Posterior vena cava (tissue), 2 donors: ENCODE results near the gene AGPAT3. TPM values are rescaled to one million over a fixed set of nuclear protein-coding genes. Genes with fewer than 3 reads are reported as not detected.
A peak's percentile ranks its signal among the peaks of the same experiment; 100 is the strongest.

Experiments
- DNase-seq: peaks from one replicate; pipeline ENCODE4 v3.0.0-alpha.2; 2020; ENCODE audit warnings: low spot score
- intact Hi-C, 2 donors: fragments of 100-400 bp; cut with DNase I; formaldehyde crosslinking; loops; one replicate each; pipeline versions ENCODE4 v1.14.1 to v1.14.2; 2022 to 2023
- total RNA-seq, 2 donors: library from RNA; stranded (reverse); fragmentation: NEBNext Ultra II Directional; extraction: Animal tissue kit (Norgen Biotek cat#: 25700); gene quantifications; one replicate each; pipeline ENCODE4 v1.2.1, GENCODE V29; 2021
- donor health status: DM: yes; HTN: yes; CAD: no.
- donor health status: DM: yes; HTN: yes; CAD: no.

The AGPAT3 gene
- total RNA-seq, 2 donors from 2014 or later = 35.3 to 43.2 TPM

- DNase-seq = no peak
- intact Hi-C loops = loop anchor here in 1 of 2 donors (5.0 kb wide), 1 partner anchor 1088 kb away; no protein-coding TSS in a partner anchor
These were observed 109.9 kb downstream of the AGPAT3 start for GRCh38 chr21:43974791-43975468.

GRCh38 chr21:43975469-43976098 lies 110.6 kb downstream of the AGPAT3 start:
- intact Hi-C loops = loop anchor here in 1 of 2 donors (5.0 kb wide), 1 partner anchor 1088 kb away; no protein-coding TSS in a partner anchor
- peak; percentile 93 for DNase-seq

DNA sequence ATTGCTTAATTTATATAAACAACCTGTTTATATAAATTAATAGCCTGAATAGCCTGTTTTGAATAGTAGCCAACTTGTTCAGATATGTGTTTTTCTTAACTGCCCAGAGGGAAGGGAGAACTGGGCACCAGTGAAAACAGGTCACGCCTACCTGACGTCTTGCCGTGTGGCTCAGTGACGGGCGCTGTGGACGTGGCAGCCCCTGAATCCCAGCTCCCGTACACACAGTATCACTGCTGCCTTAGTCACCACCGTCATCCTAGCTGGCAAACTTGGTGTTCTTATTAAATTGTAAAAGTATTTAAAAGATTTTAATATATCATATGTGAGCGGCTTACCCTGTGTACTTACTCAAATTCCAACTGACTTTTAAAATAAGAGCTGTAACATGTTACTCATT lies 111.6 kb downstream of the AGPAT3 start:
- DNase-seq = no peak
- intact Hi-C loops = loop anchor here in 1 of 2 donors (5.0 kb wide), 1 partner anchor 1089 kb away; no protein-coding TSS in a partner anchor

GRCh38 chr21:43978060-43978459 lies 113.0 kb downstream of the AGPAT3 start:
- intact Hi-C loops = loop anchor here in 1 of 2 donors (5.0 kb wide), 1 partner anchor 1091 kb away; no protein-coding TSS in a partner anchor
- no peak for DNase-seq

GRCh38 chr21:43979654-43980053 lies 114.6 kb downstream of the AGPAT3 start:
- intact Hi-C loops = loop anchor here (5.0 to 10.0 kb wide), 2 partner anchors 55 to 1092 kb away; no protein-coding TSS in a partner anchor
- DNase-seq = no peak

DNA sequence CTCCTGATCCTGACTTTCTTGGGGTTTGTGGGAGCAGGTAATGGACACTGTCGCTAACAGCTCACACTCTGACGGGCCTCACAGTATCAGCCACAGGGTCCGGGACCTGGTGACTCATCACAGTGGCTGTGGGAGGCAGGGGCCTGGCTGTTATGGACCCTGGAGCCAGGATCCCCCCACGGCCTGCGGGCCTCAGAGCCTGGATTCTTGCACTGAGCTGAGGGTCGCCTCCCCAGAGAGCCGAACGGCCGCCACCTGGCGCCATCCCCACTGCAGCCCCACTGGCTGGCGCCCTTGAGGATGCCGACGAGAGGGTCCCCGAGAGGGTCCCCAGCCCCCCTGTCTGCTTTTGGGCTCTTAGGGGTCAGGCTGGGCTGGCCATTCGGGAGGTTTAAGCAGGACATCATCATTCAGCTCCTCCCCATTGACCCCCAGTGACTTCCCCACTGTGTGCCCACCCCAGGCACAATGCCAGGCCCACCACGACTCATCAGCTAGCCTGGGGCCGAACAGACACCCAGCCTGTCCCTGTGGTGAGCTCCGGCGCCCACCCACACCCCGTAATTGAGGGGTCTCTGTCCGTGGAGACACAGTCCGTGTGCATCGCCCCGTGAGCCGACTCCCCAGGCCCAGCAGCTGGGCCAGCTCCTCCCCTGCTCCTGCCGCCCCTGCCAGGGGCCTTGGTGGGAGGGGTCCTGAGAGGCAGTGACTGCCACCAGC lies 116.3 kb downstream of the AGPAT3 start:
- DNase-seq = no peak
- intact Hi-C loops = loop anchor here in 1 of 2 donors (10.0 kb wide), 1 partner anchor 57 kb away; no protein-coding TSS in a partner anchor

GRCh38 chr21:43981871-43982210 lies 116.8 kb downstream of the AGPAT3 start:
- intact Hi-C loops = loop anchor here in 1 of 2 donors (10.0 kb wide), 1 partner anchor 57 kb away; no protein-coding TSS in a partner anchor

GRCh38 chr21:43982489-43983078 lies 117.6 kb downstream of the AGPAT3 start:
- no peak for DNase-seq
- intact Hi-C loops = loop anchor here in 1 of 2 donors (10.0 kb wide), 1 partner anchor 58 kb away; no protein-coding TSS in a partner anchor

More at GRCh38 chr21:43981871-43982210, 116.8 kb downstream of the AGPAT3 start:
- no peak for DNase-seq

DNA sequence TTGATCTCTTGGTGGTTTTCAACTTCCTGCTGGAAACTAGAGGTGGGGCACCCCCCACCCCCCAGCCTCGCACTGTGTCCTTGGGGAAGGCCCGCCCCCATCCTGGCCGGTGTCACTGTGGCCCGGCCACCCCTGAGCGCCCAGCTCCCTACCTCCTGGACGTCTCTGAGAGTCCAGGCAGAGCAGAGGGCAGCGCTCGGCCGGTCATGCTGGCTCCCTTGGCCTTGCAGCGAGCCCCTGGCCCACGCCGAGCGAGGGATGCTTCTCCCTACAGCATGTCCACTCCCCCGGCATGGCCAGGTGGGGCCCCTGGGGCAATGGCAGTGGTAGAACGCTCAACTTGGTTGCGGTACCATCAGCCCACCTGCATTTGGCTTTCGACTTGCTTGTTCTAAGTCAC lies 118.4 kb downstream of the AGPAT3 start:
- intact Hi-C loops = loop anchor here in 1 of 2 donors (10.0 kb wide), 1 partner anchor 59 kb away; no protein-coding TSS in a partner anchor
- DNase-seq = no peak

DNA sequence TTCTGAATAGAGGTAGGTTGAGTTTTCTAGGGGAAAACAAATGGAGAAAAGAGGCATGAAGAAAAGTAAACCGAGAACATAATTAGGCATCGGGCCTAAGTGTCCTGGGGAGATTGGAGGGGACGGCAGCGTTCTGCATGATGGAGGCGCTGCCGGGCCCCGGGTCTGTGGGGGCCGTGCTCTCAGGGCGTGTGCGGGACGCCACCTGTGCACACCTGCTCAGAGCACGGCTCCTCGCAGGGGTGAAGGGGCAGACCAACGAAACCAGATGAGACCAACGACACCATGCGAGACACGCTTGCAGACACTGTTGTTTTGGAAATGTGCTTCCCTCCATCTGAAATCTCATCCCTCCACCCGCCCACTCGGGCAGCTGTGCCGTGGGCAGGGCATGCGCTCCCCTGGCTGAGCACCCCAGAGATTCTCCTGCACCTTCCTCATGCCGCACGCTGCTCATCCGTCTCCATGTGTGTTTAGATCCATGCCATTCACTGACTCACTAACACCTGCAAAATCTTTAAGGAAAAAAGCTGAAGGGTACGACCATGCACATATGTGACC lies 118.9 kb downstream of the AGPAT3 start:
- DNase-seq = no peak
- intact Hi-C loops = loop anchor here in 1 of 2 donors (10.0 kb wide), 1 partner anchor 59 kb away; no protein-coding TSS in a partner anchor

DNA sequence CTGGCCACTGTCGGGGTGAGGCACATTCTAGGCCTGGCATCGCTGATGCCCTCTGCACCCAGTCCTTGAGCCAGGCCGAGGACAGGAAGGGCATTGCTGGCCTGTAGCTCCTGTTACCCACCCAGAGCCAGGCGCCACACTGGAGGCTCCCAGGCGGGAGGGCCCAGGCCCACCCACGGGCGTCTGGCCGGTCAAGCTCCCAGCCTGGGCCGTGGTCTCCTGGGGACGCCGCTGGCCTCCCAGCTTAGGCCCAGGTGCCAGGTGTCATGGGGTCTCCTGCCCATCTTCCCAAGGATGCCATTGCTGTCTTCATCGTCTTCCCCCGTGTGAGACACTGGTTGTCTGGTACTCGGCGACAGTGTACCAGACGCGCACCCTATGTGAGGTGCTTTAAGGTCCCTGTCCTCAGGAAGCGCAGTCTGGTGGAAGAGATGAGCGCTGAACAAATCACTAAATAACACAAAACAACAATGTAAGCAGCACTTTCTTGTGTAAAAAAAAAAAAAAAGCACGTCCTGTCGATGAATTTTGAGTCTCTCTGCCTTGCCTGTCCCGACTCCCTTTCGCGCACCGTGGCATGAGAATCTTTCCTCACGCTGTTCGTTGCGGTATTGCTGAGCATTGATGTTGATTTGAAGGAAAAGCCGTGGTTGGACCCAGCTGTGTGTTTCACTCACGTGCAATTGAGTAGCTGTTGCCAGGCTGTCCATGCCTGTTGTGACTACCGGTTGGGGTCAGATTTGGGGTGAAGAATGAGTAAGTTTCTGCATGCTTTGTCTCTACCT lies 120.1 kb downstream of the AGPAT3 start:
- DNase-seq = no peak
- intact Hi-C loops = loop anchor here in 1 of 2 donors (10.0 kb wide), 1 partner anchor 60 kb away; no protein-coding TSS in a partner anchor

GRCh38 chr21:43985690-43986251 lies 120.7 kb downstream of the AGPAT3 start:
- peak; percentile 76 for DNase-seq
- intact Hi-C loops = loop anchor here in 1 of 2 donors (10.0 kb wide), 1 partner anchor 61 kb away; no protein-coding TSS in a partner anchor

- intact Hi-C loops = loop anchor here in 1 of 2 donors (10.0 kb wide), 1 partner anchor 62 kb away; no protein-coding TSS in a partner anchor
- no peak for DNase-seq
These were observed 121.8 kb downstream of the AGPAT3 start for GRCh38 chr21:43986544-43987451.

DNA sequence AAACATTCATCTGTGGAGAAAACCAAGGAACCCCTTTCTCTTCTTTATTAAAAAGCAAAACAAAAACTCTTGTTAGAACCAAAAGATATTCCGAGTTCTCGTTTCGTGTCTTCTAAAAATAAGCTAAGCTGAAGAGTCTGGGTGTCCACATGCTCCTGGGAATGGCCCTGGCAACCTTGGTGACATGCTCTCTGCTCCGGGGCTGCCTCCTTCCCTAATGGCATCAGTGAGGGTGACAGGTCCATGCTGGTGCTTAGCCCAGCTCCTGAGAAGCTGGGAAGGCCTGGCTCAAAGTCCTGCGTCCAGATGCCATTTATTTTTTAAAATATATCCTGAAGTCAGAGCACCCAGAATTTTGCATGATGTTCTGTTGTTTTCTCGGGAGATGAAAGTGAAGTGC lies 122.5 kb downstream of the AGPAT3 start:
- intact Hi-C loops = loop anchor here in 1 of 2 donors (10.0 kb wide), 1 partner anchor 63 kb away; no protein-coding TSS in a partner anchor
- no peak for DNase-seq

DNA sequence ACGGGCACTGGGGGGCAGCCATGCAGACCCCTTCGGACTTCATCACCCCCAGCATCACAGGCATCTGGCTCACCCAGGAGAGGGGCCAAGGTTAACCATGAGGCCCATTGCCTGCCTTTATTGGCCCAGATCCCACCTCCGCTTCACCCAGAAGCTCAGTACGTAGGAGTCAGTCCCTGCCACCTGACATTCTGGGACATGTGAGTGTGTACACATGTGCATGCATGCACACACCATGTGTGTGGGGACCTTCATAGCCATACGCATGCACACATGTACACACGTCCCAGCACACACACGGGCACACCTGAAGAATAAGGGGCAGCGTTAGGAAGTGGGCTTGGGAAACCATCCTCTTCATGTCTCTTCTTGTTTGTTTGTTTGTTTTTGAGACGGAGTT lies 123.0 kb downstream of the AGPAT3 start:
- no peak for DNase-seq
- intact Hi-C loops = loop anchor here in 1 of 2 donors (10.0 kb wide), 1 partner anchor 63 kb away; no protein-coding TSS in a partner anchor

DNA sequence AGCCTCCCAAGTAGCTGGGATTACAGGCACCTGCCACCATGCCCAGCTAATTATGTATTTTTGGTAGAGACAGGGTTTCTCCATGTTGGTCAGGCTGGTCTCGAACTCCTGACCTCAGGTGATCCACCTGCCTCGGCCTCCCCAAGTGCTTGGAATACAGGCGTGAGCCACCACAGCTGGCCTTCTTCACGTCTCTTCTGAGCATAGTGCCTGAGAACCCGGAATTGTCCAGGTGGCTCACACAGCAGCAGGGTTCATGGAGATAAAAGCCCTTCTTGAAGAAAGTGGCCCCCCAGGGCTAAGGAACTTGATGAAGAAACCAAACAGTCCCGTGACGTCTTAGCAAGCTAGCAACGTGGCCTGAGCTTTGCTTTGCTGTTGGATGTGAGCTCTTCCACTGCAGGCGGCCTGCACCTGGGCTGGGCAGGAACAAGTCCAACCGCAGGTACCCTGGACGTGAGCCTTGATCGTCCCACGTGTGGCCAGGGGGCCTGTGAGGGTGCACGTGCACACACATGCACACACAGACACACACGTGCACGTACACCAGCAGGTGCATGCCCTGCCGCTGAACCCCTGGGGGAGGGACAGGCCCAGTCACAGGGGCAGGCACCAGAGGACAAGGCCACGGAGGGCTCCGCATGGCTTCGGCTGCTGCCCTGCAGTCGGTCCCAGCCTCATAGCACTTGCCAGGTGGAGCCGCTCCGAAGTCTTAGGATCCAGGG lies 123.6 kb downstream of the AGPAT3 start:
- intact Hi-C loops = loop anchor here in 1 of 2 donors (10.0 kb wide), 1 partner anchor 64 kb away; no protein-coding TSS in a partner anchor
- DNase-seq = peak; percentile 76
